Astrocyte of the cerebellum (primary cell): ENCODE measurements around the gene COL4A1.

Experiments
- DNase-seq: peaks from one replicate; pipeline ENCODE4 v3.0.0-alpha.2; 2011; ENCODE audit warnings: low read depth
- H3K4me3 ChIP-seq: 2 replicates; pipeline ENCODE4 v1.5.1; 2011; ENCODE audit warnings: mild to moderate bottlenecking, low read depth, low read length, moderate library complexity
- CTCF ChIP-seq: IDR thresholded peaks from 2 replicates; pipeline ENCODE4 v1.5.1; 2012; ENCODE audit warnings: low read length, low read depth, moderate library complexity, mild to moderate bottlenecking; ENCODE audit errors: missing control alignments
- in situ Hi-C: cut with HindIII; loops from 2 replicates; pipeline ENCODE4 v1.10.0; 2017; ENCODE audit warnings: low sequenced_read_pairs

Gene COL4A1

GRCh38 chr13:110124201-110124940 is 182.6 kb downstream of the COL4A1 start:
- no peak for TF ChIP-seq CTCF
- in situ Hi-C loops: no loop called here
- H3K4me3 ChIP-seq: no peak overlapping the region
- DNase-seq: no peak

- DNase-seq: no peak
- no peak overlapping the region for H3K4me3 ChIP-seq
- in situ Hi-C loops: no loop called here
- no peak for TF ChIP-seq CTCF
These were observed 183.7 kb downstream of the COL4A1 start for GRCh38 chr13:110123041-110123809.

DNA sequence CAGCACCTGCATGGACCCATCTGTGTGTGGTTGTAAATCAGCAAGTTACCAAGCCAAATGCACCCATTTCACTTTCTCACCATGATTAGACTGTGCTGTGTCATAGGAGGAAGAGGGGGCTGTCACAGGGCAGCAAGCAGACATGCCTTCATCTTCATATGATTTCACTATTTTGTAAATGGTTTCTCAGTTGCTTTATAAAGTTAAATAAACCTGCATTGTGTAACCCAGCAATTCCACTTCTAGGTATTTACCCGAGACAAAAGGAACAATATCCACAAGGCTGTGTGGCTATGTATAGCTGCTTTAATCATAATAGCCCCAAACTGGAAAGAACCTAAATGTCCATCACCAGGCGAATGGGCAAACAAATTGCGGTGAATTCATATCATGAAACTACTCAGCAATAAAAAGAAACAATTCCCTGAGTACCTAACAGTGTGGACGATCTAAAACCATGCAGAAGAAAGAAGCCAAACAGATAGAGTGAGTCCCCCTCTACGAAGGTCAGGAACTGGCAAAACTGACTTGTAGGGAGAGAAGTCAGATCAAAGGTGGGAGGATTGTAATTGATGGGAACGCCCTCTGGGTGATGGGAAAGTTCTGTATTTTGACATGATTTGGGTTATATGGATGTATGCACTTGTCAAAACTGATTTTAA is 185.4 kb downstream of the COL4A1 start:
- TF ChIP-seq CTCF: no peak
- in situ Hi-C loops: no loop called here
- no peak for DNase-seq
- no peak overlapping the region for H3K4me3 ChIP-seq

GRCh38 chr13:110119935-110120905 is 186.7 kb downstream of the COL4A1 start:
- no peak for DNase-seq
- no peak for TF ChIP-seq CTCF
- H3K4me3 ChIP-seq: no peak overlapping the region
- in situ Hi-C loops: no loop called here

GRCh38 chr13:110118106-110118505 is 188.9 kb downstream of the COL4A1 start:
- no peak overlapping the region for H3K4me3 ChIP-seq
- TF ChIP-seq CTCF: no peak
- in situ Hi-C loops: no loop called here
- no peak for DNase-seq
